Small intestine (tissue), 7 donors: ENCODE data around the gene GLG1. TPM values are rescaled to one million over a fixed set of nuclear protein-coding genes. Genes with fewer than 3 reads are reported as not detected.
A peak's percentile ranks its signal among the peaks of the same experiment; 100 is the strongest.

Source experiments
- DNase-seq, 2 donors: peaks; one replicate each; pipeline versions ENCODE4 v3.0.0 to v3.0.0-alpha.2; 2013
- FAIRE-seq: peaks from 2 replicates; lab custom pipeline; 2012; peaks lifted over from hg19 to GRCh38; lab: Jason Lieb, UNC
- H3K27ac ChIP-seq, 3 donors: one replicate each; pipeline ENCODE4 v1.5.1; 2013; ENCODE audit warnings: low read length in 2 of 3, mild to moderate bottlenecking in 2 of 3, control low read depth in 1 of 3, inconsistent platforms in 1 of 3, low read depth in 1 of 3, moderate library complexity in 1 of 3
- H3K27me3 ChIP-seq, 3 donors: one replicate each; pipeline ENCODE4 v1.6.1; 2013; ENCODE audit warnings: low read length in 3 of 3, inconsistent platforms in 1 of 3; ENCODE audit not compliant: control insufficient read depth in 3 of 3, insufficient read depth in 3 of 3
- H3K36me3 ChIP-seq, 3 donors: one replicate each; pipeline ENCODE4 v1.6.1; 2013; ENCODE audit warnings: low read length in 3 of 3, inconsistent platforms in 1 of 3, low read depth in 1 of 3, mild to moderate bottlenecking in 1 of 3, moderate library complexity in 1 of 3; ENCODE audit not compliant: control insufficient read depth in 3 of 3, insufficient read depth in 2 of 3
- H3K4me1 ChIP-seq, 3 donors: one replicate each; pipeline ENCODE4 v1.6.1; 2013; ENCODE audit warnings: low read length in 2 of 3, inconsistent platforms in 1 of 3, low read depth in 1 of 3, mild to moderate bottlenecking in 1 of 3, moderate library complexity in 1 of 3; ENCODE audit not compliant: control insufficient read depth in 3 of 3, insufficient read depth in 2 of 3
- H3K4me3 ChIP-seq, 3 donors: one replicate each; pipeline ENCODE4 v1.5.1; 2013; ENCODE audit warnings: low read length in 3 of 3, control low read depth in 1 of 3, inconsistent platforms in 1 of 3, low read depth in 1 of 3, mild to moderate bottlenecking in 1 of 3, moderate library complexity in 1 of 3
- H3K9me3 ChIP-seq, 2 donors: one replicate each; pipeline ENCODE4 v1.6.1; 2013; ENCODE audit warnings: low read depth in 1 of 2, low read length in 1 of 2; ENCODE audit not compliant: control insufficient read depth in 2 of 2, insufficient read depth in 1 of 2
- WGBS, 3 donors: extraction: QIAGEN DNeasy Blood & Tissue Kit; methylation state at CpG; one replicate each; pipeline ENCODE4 v1.1.7; 2013; 5-methylcytosine and 5-hydroxymethylcytosine counted together
- polyA plus RNA-seq, 4 donors: library from polyadenylated mRNA; stranded (reverse) in 3 of 4; unstranded in 1 of 4; fragments of 200-250 nt in 3 of 4; fragments of 120-200 nt in 1 of 4; gene quantifications; one replicate each; pipeline versions ENCODE4 v1.2.1 to v1.2.3, GENCODE V29; 2013
- donor health status: healthy with polysubstance abuse.
- donor health status: control.
- donor health status: control.
- donor health status: Bipolar disorder and iron deficiency.
- donor health status: healthy.

Gene GLG1
- polyA plus RNA-seq, 4 donors: 12.2 to 102 (median 28.2) TPM

- FAIRE-seq (no peak), DNase-seq (peak; percentile 94 to 99)
- Histone ChIP-seq H3K4me1 (peaks cover 0 to 46% (median 7%) of the 10 kb centered on the region in 3 donors), H3K27me3 (no peaks in the 10 kb centered on the region), H3K9me3 (no peaks in the 10 kb centered on the region), H3K4me3 (no peak overlapping the region), H3K36me3 (peaks cover 5 to 26% (median 7%) of the 10 kb centered on the region in 3 donors), H3K27ac (peak overlapping the region; percentile 77 to 91 (median 83))
- 15 to 57% (median 38%) methylated on average over 12 of the region's 12 CpGs for WGBS, 3 donors
Observed at GRCh38 chr16:74480150-74481029, 126.5 kb downstream of the GLG1 start.

- 14 to 66% (median 39%) methylated on average over 4 of the region's 4 CpGs for WGBS, 3 donors
- H3K36me3 ChIP-seq: peaks cover 7 to 33% (median 13%) of the 10 kb centered on the region in 3 donors
- H3K4me1 ChIP-seq: peaks cover 0 to 43% (median 6%) of the 10 kb centered on the region in 3 donors
- DNase-seq (peak; percentile 69 to 75), FAIRE-seq (no peak)
- H3K27me3 ChIP-seq: no peaks in the 10 kb centered on the region
- H3K9me3 ChIP-seq: no peaks in the 10 kb centered on the region
- no peak overlapping the region for H3K4me3 ChIP-seq
- peak overlapping the region; percentile 48 to 76 (median 73) for H3K27ac ChIP-seq
Observed at GRCh38 chr16:74477226-74477625, 129.7 kb downstream of the GLG1 start.

DNA sequence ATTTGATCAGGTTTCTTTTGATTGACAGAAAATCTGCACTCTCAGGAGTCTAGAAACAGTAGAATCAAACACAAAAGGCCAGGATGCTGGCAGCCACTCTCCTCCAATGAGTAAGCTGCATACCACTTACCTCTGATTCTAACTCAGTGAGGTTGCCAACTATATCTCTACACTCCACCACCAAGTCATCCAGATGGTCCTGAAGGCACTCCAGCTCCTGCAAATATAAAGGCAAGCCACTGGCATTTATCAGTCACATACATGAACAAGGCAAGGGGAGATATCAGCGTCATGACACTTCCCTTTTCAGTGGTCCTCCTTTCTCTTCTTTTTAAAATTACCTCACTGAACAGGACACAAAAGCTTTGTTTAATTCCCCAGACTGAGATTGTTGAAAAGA is 132.5 kb downstream of the GLG1 start:
- H3K4me1 ChIP-seq: peaks cover 0 to 24% (median under 1%) of the 10 kb centered on the region in 3 donors
- no peak overlapping the region for H3K27ac ChIP-seq
- no peak for DNase-seq
- peaks cover 12 to 45% (median 20%) of the 10 kb centered on the region in 3 donors for H3K36me3 ChIP-seq
- no peak for FAIRE-seq
- H3K9me3 ChIP-seq: no peaks in the 10 kb centered on the region
- WGBS, 3 donors: 91 to 95% (median 92%) methylated on average over 1 of the region's 1 CpG
- H3K4me3 ChIP-seq: no peak overlapping the region
- H3K27me3 ChIP-seq: no peaks in the 10 kb centered on the region

- peaks cover 0 to 11% (median 0%) of the 10 kb centered on the region in 3 donors for H3K4me1 ChIP-seq
- peaks cover 19 to 58% (median 28%) of the 10 kb centered on the region in 3 donors for H3K36me3 ChIP-seq
- FAIRE-seq (no peak), DNase-seq (no peak)
- H3K4me3 ChIP-seq: no peak overlapping the region
- 77 to 87% (median 83%) methylated on average over 3 of the region's 3 CpGs for WGBS, 3 donors
- no peaks in the 10 kb centered on the region for H3K9me3 ChIP-seq
- H3K27me3 ChIP-seq: no peaks in the 10 kb centered on the region
- H3K27ac ChIP-seq: no peak overlapping the region
Observed at GRCh38 chr16:74472540-74472939, 134.4 kb downstream of the GLG1 start.

DNA sequence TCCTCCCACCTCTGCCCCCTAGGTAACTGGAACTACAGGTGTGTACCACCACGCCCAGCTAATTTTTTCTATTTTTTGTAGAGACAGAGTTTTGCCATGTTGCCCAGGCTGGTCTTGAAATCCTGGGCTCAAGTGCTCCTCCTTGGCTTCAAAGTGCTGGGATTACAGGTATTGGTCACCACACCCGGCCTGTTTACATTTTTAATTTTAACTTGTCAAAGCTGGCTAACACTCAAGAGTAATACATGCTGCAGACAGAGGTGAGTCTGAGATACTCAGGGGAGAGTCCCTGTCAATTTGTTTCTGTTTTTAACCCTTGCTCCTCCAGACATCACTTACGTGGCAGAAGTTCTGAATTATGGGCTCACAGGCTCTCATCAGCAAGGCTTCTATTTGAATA is 134.9 kb downstream of the GLG1 start:
- no peaks in the 10 kb centered on the region for H3K27me3 ChIP-seq
- 78 to 87% (median 85%) methylated on average over 3 of the region's 3 CpGs for WGBS, 3 donors
- DNase-seq (no peak), FAIRE-seq (no peak)
- no peak overlapping the region for H3K27ac ChIP-seq
- H3K36me3 ChIP-seq: peaks cover 19 to 56% (median 31%) of the 10 kb centered on the region in 3 donors
- H3K4me3 ChIP-seq: no peak overlapping the region
- peaks cover 0 to 6% (median 0%) of the 10 kb centered on the region in 3 donors for H3K4me1 ChIP-seq
- no peaks in the 10 kb centered on the region for H3K9me3 ChIP-seq

DNA sequence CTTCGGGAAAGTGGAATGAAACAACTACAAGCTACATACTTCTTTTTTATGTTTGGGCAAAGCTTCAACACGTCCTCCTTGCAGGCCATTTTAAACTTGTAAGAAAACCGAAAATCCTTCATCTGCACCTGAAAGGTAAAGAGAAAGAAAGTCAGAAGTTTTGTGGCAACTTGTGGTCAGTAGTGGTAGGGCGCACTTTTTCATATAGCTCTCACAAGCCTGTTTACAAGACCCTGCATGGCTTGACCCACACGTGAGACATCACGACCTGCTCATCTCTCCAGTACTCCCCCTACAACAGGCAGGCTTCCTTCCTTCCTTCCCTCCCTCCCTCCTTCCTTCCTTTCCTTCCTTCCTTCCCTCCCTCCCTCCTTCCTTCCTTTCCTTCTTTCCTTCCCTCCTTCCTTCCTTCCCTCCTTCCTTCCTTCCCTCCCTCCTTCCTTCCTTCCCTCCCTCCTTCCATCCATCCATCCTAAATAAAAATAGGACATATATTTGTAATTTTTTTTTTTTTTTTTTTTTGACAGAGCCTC is 136.9 kb downstream of the GLG1 start:
- no peak overlapping the region for H3K4me3 ChIP-seq
- no peak overlapping the region for H3K27ac ChIP-seq
- no peaks in the 10 kb centered on the region for H3K9me3 ChIP-seq
- no peak for DNase-seq
- no peaks in the 10 kb centered on the region for H3K27me3 ChIP-seq
- H3K36me3 ChIP-seq: peaks cover 17 to 65% (median 39%) of the 10 kb centered on the region in 3 donors
- no peaks in the 10 kb centered on the region for H3K4me1 ChIP-seq
- WGBS, 3 donors: 73 to 93% (median 92%) methylated on average over 5 to 6 of the region's 6 CpGs
- no peak for FAIRE-seq

DNA sequence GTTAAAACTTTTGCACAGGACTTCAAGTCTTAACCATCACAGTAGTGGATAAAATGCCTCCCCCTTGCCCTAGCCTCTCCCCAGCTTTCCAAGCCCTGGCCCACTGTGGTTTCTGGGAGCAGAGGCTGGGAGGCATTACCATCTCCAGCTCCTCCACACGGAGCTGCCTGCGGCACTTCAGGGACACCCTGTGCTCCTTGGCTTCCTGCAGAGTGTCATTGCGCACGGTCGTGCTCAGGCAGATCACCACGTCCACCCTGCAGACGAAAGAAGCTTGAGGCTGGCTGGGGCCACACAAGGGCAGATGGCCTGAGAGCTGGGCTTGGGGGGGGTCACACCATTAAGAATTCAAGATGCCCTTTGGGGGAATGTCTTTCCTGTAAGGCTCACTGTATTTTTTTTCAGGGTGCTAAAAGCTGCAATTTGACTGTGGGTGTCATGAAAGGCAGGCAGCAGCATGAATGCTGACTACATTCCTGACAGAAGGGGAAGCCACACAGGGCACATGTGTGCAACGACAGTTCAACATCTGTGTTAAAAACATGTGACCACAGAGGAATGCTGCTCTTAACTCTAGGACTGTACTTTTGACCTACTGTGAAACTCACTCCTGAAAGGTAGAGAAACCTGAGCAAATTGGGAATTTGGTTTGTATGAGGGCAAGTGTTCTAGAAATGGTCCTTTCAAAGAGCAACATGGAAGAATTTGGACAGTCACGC is 137.9 kb downstream of the GLG1 start:
- FAIRE-seq (no peak), DNase-seq (peak in 1 of 2 donors; percentile 33)
- H3K36me3 ChIP-seq: peaks cover 16 to 61% (median 40%) of the 10 kb centered on the region in 3 donors
- peak overlapping the region in 1 of 3 donors; percentile 2 for H3K27ac ChIP-seq
- 89 to 94% (median 92%) methylated on average over 9 of the region's 9 CpGs for WGBS, 3 donors
- no peaks in the 10 kb centered on the region for H3K27me3 ChIP-seq
- no peaks in the 10 kb centered on the region for H3K9me3 ChIP-seq
- no peaks in the 10 kb centered on the region for H3K4me1 ChIP-seq
- no peak overlapping the region for H3K4me3 ChIP-seq

GRCh38 chr16:74466872-74467271 is 140.0 kb downstream of the GLG1 start:
- Histone ChIP-seq H3K27ac (no peak overlapping the region), H3K4me1 (no peaks in the 10 kb centered on the region), H3K36me3 (peaks cover 23 to 66% (median 51%) of the 10 kb centered on the region in 3 donors), H3K9me3 (no peaks in the 10 kb centered on the region), H3K4me3 (no peak overlapping the region), H3K27me3 (no peaks in the 10 kb centered on the region)
- 80 to 85% (median 81%) methylated on average over 5 of the region's 5 CpGs for whole genome bisulfite sequencing, 3 donors
- DNase-seq: no peak
- FAIRE-seq: no peak
